HG03432 (cell line): ENCODE results near the gene CERS1.
"Not testable (repeated sequence)": the region's sequence is repeated elsewhere in the genome, so short reads cannot be mapped to it uniquely, and the experiment has no call there.

Source experiments
- ATAC-seq: cut with Tn5 transposase; IDR thresholded peaks from one replicate; pipeline ENCODE4 v1.9.1; 2021; ENCODE audit warnings: mild to moderate bottlenecking, moderate library complexity; ENCODE audit not compliant: unreplicated experiment

CERS1 gene

GRCh38 chr19:18919900-18920214 is 23.9 kb upstream of the CERS1 start:
- no peak for ATAC-seq

DNA sequence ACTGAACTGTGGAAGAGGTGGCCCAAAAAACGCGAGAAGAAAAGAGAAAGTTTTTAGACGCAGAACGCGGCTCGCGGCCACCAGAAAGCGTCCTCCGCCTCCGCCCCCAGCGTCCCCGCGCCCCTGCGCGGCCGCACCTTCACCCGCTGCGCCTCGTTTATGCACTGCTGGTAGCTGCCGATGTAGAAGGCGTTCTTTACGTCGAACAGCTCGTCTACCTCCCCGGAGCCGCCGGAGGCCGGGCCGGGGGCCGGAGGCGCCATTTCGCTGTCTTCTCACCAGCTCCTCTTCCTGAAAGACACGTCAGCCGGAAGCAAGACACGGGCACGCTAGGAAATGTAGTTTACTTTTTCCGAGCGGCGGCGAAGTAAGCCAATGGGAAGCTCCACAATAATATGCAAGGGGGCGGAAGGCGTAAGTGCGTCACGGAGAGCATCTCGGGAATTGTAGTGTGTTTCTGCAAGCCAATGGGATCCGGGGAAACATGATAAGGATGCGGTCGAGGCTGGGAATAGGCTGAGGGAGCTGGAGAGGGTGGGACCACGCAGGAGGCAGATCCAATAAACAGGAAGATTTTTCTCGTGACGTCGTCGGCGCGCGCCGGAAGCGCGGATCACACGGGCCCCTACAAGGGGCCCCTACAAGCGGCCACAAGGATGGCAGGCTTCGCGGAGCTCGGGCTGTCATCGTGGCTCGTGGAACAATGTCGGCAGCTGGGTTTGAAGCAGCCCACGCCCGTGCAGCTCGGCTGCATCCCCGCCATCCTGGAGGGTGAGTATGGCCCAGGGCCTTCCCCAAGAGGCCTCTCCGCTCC is 23.3 kb upstream of the CERS1 start, which contains the start of the genes COPE and DDX49:
TSS of gene COPE (minus strand) at position 302 of the 814 bp plus-strand sequence. CDS start at position 263, 39 bp downstream.
TSS of gene DDX49 (plus strand) at position 630 of the 814 bp plus-strand sequence. CDS start at position 657, 27 bp downstream.
- ATAC-seq = peak; percentile 89

- ATAC-seq = not testable (repeated sequence)
Measured at GRCh38 chr19:18917593-18917992, 21.6 kb upstream of the CERS1 start.

- no peak for ATAC-seq
Measured at GRCh38 chr19:18915639-18916038, 19.7 kb upstream of the CERS1 start.

- no peak for ATAC-seq
Measured at GRCh38 chr19:18913466-18913865, 17.5 kb upstream of the CERS1 start.

- no peak for ATAC-seq
Measured at GRCh38 chr19:18912933-18913332, 17.0 kb upstream of the CERS1 start.

DNA sequence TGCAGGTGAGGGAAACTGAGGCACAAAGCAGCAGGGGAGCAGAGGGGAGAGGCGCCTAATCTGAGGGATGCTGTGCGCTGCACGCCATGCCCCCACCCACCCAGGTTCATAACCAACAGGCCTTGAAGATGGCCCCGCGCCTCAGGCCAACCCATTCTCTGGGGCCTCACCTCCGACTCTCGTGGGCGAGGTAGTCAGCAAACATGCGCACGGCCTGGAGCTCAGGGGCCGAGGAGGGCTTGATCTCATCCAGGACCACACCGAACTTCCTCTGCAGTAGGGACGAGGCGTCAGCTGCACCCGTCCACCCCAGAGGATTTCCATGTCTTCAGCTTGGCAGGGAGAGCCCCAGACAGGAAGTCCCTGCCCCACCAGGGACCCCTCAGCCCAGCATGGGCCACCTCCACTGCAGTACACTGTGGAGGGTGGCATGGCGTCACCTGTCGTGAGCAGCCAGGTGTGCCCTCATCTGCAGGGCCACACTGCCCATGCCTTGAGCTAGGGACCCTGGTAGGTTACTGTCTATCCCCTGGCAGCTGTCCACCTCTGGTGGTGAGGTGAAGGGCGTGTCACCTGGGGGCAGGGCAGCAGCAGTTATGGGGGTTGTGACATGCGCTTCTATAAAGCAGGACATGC is 15.0 kb upstream of the CERS1 start:
- no peak for ATAC-seq

GRCh38 chr19:18910010-18910409 is 14.1 kb upstream of the CERS1 start:
- ATAC-seq = no peak

- no peak for ATAC-seq
Measured at GRCh38 chr19:18908917-18909619, 13.1 kb upstream of the CERS1 start.

DNA sequence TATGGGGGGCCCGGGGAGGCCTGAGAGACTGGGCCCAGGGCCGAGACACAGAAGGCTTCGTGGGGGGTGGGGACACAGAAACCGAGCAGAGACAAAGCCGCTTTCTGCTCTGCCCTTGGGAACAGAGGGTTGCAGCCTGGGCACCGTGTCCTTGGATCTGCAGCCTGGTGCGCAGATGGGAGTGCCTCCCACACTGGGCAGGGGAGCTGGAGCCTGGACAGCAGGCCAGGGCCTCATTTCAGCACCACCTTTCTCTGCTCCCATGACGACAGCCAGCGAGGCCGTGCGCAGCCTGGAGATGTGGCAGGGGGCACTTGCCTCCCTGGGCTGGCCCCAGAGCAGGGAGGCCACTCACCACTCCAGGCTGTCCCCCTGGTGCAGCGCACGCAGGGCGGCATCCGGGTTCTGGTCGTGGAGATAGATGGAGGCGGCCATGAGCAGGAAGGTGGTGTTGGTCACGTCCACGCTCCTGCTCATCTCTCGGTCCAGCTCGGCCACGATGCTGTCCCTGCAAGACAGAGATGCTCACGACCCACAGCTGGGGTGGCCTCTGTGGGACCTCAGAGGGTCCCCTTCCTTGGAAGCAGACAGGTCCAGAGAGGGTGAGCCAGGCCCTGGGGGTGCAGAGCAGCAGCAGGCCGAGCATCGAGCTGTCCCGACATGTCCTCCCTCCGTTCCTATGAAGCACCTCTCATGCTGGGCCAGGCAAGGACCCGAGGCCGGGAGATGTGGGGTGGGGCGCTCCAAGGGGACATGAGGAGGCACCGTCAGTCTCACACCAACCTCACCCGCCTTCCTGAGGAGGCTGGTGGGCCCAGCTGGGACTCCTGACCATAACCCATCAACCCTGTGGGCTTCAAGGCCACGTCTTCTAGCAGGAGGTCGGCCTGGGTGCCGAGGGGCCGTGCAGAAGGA is 10.9 kb upstream of the CERS1 start:
- no peak for ATAC-seq

- no peak for ATAC-seq
Measured at GRCh38 chr19:18905513-18906236, 9.7 kb upstream of the CERS1 start.

- ATAC-seq = no peak
Measured at GRCh38 chr19:18905058-18905456, 9.1 kb upstream of the CERS1 start.

DNA sequence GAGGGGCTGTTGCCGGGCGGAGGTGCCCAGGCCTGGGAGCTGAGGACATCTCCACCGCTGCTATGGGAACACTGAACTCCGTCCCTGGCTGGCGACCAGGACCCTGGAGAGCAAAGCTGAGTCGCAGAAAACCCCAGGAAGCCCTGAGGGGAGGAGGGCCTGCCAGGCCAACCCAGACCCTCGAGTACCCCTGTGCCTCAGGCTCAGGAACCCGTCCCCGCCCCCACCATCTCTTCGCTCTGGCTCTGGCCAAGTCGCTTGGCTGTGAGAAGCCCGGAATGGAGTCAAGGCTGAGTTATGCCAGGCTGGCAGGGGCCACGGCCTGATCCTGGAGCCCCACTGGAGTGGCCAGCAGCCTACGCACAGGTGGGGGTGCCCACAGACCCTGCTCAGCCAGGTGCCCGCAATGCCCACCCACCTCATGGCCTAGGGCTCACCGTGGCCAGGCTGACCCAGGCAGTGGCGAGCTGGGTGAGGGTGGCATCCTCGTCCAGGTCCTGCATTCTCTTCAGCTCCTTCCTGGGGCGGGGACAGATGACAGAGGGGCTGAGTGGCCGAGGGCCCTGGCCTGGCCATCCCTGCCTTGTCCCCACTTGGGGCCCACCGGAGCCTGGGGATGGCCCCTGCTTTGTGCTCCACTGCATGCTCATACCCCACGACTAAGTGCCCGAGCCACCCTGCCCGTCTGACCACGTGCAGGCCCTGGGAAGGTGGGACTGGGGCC is 8.5 kb upstream of the CERS1 start:
- ATAC-seq = no peak

DNA sequence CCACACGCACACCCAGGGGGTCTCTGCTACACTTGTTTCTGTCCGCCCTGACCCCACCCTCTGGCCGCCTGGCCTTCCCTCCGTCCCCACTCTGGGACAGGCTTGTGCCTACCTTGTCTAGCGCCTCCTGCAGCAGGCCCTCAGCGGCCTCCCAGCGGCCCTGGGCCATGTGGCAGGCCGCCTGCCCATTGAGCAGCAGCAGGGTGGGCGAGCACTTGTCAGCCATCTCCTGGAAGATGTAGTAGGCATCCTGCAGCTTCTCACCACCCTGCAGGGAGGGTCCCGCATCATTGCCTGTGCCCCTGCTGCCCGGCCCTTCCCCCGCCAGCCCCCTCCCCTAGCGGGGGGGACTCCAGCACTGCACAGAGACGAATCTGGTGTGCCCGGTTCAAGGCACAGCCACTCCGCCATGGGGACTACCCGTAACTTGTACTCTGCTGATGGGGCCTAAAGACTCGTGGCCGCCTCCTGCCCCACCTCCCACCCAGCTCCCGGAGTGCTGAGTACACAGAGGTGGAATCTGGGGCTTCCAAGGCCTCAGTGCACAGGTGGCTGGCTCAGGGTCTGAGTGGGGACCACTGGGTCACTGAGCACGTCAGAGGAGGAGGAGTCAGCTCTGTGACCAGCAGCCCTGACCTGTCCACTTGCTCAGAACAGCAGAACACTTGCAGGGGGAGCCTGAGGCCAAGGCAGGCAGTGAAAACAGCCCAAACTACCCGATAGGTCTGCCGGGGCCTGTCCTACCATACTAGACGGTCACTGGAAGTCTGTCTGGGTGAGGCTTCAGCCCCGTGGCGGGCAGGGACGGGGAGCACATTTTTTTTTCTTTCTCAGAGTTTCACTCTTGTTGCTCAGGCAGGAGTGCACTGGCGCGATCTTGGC is 7.4 kb upstream of the CERS1 start:
- no peak for ATAC-seq

DNA sequence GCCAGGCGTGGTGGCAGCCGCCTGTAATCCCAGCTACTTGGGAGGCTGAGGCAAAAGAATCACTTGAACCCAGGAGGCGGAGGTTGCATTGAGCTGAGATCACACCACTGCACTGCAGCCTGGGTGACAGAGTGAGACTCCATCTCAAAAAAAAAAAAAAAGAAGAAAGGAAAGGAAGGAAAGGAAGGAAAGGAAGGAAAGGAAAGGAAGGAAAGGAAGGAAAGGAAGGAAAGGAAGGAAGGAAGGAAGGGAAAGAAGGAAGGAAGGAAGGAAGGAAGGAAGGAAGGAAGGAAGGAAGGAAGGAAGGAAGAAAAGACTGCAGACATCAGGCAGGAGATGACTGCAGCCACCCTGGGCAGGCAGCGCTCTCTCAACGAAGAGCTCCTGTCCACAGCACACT is 6.6 kb upstream of the CERS1 start:
- ATAC-seq = not testable (repeated sequence)

- ATAC-seq = no peak
Measured at GRCh38 chr19:18901491-18901890, 5.5 kb upstream of the CERS1 start.

- no peak for ATAC-seq
Measured at GRCh38 chr19:18900700-18901481, 4.9 kb upstream of the CERS1 start.
